ENCODE results near the gene ADCY9.
"Not testable (repeated sequence)": the region's sequence is repeated elsewhere in the genome, so short reads cannot be mapped to it uniquely, and the experiment has no call there.

The ADCY9 gene

GRCh38 chr16:3982216-3982615 lies 134.0 kb downstream of the ADCY9 start:
- DNase-seq: no peak

- no peak for DNase-seq
Measured at GRCh38 chr16:3980253-3981111, 135.8 kb downstream of the ADCY9 start.

- DNase-seq: no peak
Measured at GRCh38 chr16:3979518-3979917, 136.7 kb downstream of the ADCY9 start.

GRCh38 chr16:3979070-3979469 lies 137.2 kb downstream of the ADCY9 start:
- DNase-seq: no peak

- no peak for DNase-seq
Measured at GRCh38 chr16:3977376-3977775, 138.9 kb downstream of the ADCY9 start.

GRCh38 chr16:3974751-3975150 lies 141.5 kb downstream of the ADCY9 start:
- no peak for DNase-seq

- DNase-seq: no peak
Measured at GRCh38 chr16:3971706-3972105, 144.5 kb downstream of the ADCY9 start.

GRCh38 chr16:3971261-3971660 lies 145.0 kb downstream of the ADCY9 start:
- no peak for DNase-seq

- no peak for DNase-seq
Measured at GRCh38 chr16:3968551-3968950, 147.7 kb downstream of the ADCY9 start.

GRCh38 chr16:3966681-3967080 lies 149.6 kb downstream of the ADCY9 start:
- no peak for DNase-seq

- DNase-seq: no peak
Measured at GRCh38 chr16:3965781-3966582, 150.3 kb downstream of the ADCY9 start.

GRCh38 chr16:3965306-3965705 lies 150.9 kb downstream of the ADCY9 start:
- no peak for DNase-seq

- DNase-seq: no peak
Measured at GRCh38 chr16:3964686-3965290, 151.5 kb downstream of the ADCY9 start.

- no peak for DNase-seq
Measured at GRCh38 chr16:3963886-3964685, 152.2 kb downstream of the ADCY9 start.

GRCh38 chr16:3963203-3963602 lies 153.0 kb downstream of the ADCY9 start:
- DNase-seq: no peak

GRCh38 chr16:3961449-3961849 lies 154.8 kb downstream of the ADCY9 start:
- DNase-seq: peak in 33 of 56 donors; percentile 6 to 80 (median 36)

- DNase-seq: not testable (repeated sequence)
Measured at GRCh38 chr16:3959926-3960590, 156.2 kb downstream of the ADCY9 start.

GRCh38 chr16:3959148-3959547 lies 157.1 kb downstream of the ADCY9 start:
- no peak for DNase-seq

GRCh38 chr16:3957344-3957980 lies 158.8 kb downstream of the ADCY9 start:
- no peak for DNase-seq

GRCh38 chr16:3954411-3954921 lies 161.8 kb downstream of the ADCY9 start:
- no peak for DNase-seq
